ENCODE data around the gene MYOD1.

GRCh38 chr11:17753153-17753552 lies 33.8 kb downstream of the MYOD1 start:
- no peak for TF ChIP-seq GATA3 (IDR thresholded peaks at IDR 0.05; ENCODE audit: low read depth, low read length)
- no peak for TF ChIP-seq GATA2 (IDR thresholded peaks at IDR 0.05; ENCODE audit: low read depth, low read length)
